NOMO-1 treated with DMSO at 0.1 percent for 48 hours (cell line): ENCODE data around the gene TMEM220.
"Not testable (repeated sequence)": the region's sequence is repeated elsewhere in the genome, so short reads cannot be mapped to it uniquely, and the experiment has no call there.

ENCODE experiments used
- DNase-seq: peaks from one replicate; lab custom pipeline; 2025; ENCODE audit not compliant: unreplicated experiment; lab: John Stamatoyannopoulos, UW

TMEM220 gene

DNA sequence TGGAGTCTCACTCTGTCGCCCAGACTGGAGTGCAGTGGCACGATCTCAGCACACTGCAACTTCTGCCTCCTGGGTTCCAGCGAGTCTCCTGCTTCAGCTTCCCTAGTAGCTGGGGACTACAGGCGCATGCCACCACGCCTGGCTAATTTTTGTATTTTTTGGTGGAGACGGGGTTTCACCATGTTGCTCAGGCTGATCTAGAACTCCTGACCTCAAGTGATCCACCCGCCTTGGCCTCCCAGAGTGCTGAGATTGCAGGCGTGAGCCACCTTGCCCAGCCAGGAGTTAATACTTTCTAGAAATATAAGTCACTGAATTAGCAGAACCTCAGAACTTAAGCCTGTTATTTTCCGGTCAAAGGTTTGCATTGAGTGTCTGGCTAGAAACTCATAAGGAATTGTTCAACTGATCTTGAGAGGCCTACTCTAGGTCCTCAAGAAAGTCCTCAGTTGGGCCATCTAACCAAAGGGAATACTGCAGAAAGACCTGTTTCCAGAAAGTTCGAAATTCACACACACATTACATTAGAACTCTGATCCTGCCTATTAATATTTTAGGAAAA lies 1.4 kb downstream of the TMEM220 start:
- no peak for DNase-seq

GRCh38 chr17:10727192-10727591 lies 2.6 kb downstream of the TMEM220 start:
- no peak for DNase-seq

- DNase-seq: no peak
Measured at GRCh38 chr17:10726196-10726595, 3.6 kb downstream of the TMEM220 start.

- DNase-seq: no peak
Measured at GRCh38 chr17:10725262-10725661, 4.6 kb downstream of the TMEM220 start.

- DNase-seq: no peak
Measured at GRCh38 chr17:10724546-10725195, 5.2 kb downstream of the TMEM220 start.

DNA sequence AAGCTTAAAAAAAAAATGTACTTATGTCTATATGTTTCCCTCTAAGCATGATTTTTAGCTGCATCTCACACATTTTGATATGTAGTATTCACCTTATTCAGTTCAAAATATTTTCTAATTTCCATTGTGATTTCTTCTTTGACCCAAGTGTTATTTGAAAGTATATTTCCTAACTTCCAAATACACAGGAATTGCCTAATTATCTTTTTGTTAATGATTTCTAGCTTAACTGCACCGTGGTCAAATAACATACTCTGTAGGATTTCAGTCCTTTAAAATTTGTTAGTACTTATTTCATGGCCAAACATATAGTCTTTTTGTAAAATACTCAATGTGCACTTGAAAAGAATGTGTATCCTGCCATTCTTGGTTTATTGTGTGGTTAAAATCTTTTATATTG lies 11.3 kb downstream of the TMEM220 start:
- no peak for DNase-seq

GRCh38 chr17:10716218-10716617 lies 13.6 kb downstream of the TMEM220 start:
- DNase-seq: no peak

- no peak for DNase-seq
Measured at GRCh38 chr17:10713318-10713717, 16.5 kb downstream of the TMEM220 start.

GRCh38 chr17:10705727-10706126 lies 24.1 kb downstream of the TMEM220 start:
- DNase-seq: no peak

- DNase-seq: no peak
Measured at GRCh38 chr17:10702574-10702973, 27.2 kb downstream of the TMEM220 start.

DNA sequence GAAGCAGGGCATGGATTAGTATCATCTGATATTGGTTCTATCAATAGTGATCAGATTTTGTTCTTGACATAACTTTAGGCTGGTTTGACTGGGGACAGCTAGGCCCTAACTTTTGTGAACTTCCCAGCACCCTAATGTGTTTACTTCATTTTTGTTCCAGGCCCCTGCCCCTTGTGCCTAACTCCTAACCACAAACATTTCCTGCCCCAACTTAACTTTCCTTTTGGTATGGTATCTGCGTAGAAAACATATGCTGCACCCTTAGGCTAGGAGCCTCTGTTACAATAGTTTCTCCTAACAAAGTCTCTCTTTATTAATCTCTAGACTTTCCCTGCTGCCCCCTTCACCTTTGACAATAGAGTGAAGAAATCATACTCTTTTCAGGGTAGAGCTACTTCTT lies 30.0 kb downstream of the TMEM220 start:
- no peak for DNase-seq

DNA sequence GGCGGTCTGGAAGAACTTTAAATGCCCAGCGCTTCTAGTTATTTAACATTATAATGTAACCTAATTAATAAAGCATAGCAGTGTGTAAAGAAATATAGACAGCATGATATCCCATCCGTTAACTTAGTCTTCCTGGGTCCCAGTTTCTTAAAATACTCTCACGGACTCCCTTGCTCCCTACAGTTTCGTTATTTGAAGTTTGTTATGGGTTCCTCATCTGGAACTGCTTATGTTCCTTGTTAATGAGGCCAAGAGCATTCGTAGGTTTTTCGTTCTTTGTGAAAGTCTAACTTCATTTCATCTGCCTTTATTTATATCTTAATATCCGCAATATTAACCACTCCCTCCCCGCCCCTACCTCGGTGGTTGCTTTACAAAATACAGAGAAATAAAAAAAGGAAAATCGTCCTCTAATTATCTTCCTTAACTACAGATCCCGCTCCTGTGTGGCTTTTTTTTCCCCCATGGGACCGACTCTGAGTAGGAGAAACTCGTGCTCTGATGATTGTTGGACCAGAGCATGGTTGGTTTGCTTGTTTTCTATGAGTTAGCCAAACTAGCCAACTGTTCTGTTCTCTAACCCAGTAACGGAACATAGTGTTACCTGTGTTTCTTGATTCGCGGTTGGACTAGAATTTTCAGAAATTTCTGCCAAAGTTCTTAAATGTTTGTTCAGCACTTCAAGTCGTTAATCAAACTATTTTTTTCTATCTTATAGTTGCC lies 31.6 kb downstream of the TMEM220 start:
- DNase-seq: peak; percentile 44

- peak; percentile 94 for DNase-seq
Measured at GRCh38 chr17:10697092-10698081, 32.4 kb downstream of the TMEM220 start, which contains the start of the genes ADPRM and SCO1. TSS of gene ADPRM (plus strand) at chr17:10697594. CDS start at chr17:10704927, 7,333 bp downstream. TSS of gene SCO1 (minus strand) at chr17:10697533. CDS start at chr17:10697507, 26 bp downstream.

GRCh38 chr17:10695875-10696407 lies 33.9 kb downstream of the TMEM220 start:
- not testable (repeated sequence) for DNase-seq

DNA sequence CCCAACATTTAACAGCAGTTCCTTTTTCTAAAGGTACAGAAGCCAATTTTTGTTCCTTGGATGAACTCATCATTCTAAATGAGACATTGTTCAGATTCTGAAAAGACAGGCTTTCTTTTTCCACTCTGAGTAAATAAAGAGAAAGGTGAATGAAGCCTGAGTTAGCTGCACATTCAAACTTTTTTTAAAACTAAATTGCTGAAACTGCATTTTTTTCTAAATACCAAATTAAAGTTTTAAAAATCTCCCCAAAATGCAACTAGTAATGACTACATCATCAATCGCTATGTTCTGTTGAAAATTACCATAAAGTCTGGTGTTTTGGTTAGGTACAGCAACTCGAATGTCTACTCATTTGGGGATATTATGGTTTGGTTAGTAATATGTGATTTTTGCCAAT lies 42.3 kb downstream of the TMEM220 start:
- no peak for DNase-seq

DNA sequence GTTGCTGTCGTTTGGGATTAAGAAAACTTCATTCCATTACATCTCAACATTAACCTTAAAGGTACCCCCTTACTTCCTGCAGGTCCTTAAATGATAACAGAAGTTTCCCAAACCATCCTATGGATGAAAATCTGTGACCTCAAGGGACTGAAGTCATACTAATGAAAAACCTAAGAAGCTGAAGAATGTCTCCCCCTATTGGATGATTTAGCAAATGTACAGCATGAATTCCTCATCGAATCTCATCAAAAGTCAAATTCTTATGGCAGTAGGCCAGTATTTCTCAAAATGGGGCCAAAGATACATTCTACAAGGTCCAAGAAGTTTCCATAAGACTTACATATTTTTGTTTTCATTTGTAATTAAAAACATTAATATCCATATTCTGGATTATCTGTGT lies 46.0 kb downstream of the TMEM220 start:
- no peak for DNase-seq

DNA sequence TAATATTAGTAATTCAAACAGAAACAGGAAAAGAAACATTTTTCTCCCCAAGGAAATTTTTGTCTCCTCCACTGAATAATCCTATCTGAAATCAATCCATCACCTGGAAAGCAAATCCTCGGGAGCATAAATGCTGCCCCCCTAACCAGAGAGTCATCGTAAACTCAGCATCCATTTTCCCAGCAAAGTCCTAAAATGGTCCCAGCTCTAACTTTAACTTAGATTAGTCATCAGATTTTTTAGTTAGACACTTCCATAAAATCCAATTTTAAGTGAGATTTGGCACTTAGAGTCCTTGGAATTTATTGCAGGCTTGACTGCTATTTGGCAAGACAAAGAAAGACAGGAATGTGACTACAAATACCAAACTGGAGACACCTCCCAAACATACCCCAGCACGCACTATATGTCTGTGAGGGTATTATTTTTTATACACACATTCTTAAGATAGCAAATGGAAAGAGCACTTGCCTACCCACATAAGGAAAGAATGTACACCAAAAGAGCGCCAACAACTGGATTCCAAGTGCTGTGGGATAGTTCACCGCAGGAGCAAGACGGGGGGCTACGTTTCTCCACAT lies 47.9 kb downstream of the TMEM220 start:
- no peak for DNase-seq

- no peak for DNase-seq
Measured at GRCh38 chr17:10674704-10675103, 55.1 kb downstream of the TMEM220 start.

DNA sequence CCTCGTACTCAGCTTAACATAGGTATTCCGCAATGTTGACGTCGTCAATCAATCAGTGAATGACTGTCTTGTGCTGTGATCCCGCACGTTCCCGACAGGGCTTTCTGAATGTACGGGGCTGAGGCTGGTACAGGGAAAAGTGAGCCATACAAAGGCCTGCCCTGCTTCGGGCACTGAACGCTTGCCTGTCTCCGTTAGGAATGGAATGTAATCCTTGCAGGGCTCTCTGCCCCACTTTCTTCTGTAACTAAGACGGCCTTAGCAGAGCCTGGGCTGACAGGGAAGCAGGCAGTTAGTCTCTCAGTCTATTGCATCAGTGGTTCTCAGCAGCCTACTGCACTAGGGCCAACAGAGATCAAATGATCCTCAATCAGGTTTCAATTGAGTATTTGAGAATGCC lies 56.5 kb downstream of the TMEM220 start:
- DNase-seq: no peak

DNA sequence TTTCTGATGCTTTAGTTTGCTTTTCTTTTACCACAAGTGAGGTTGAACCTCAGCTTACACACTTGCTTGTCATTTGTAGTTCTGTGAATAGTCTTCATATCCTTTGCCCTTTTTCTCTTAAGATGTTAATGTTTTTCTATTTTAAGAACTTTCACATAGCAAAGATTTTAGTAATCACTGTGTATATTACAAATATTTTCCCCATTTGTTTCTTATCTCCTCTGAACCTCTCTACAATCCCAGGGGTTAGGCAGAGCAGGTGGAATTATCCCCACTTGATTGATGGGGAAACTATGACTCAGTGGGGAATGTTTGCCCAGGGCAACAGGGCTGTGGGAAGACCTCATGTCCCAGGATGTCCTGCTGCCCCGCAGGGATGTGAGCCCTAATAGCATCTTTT lies 61.0 kb downstream of the TMEM220 start:
- DNase-seq: no peak
